Measurements from ENCODE around the gene ACAD8.
"Not testable (repeated sequence)": the region's sequence is repeated elsewhere in the genome, so short reads cannot be mapped to it uniquely, and the experiment has no call there.

DNA sequence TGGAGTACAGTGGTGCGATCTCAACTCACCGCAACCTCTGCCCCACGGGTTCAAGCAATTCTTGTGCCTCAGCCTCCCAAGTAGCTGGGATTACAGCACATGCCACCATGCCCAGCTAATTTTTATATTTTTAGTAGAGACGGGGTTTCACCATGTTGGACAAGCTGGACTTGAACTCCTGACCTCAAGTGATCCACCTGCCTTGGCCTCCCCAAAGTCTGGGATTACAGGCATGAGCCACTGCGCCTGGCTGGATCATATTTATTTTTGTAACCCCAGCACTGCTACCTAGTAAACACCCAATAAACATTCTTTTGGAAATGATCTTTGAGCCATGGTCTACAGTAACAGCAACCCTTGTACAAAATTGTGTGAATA lies 1.8 kb downstream of the ACAD8 start:
- TF ChIP-seq, protein P1, sequence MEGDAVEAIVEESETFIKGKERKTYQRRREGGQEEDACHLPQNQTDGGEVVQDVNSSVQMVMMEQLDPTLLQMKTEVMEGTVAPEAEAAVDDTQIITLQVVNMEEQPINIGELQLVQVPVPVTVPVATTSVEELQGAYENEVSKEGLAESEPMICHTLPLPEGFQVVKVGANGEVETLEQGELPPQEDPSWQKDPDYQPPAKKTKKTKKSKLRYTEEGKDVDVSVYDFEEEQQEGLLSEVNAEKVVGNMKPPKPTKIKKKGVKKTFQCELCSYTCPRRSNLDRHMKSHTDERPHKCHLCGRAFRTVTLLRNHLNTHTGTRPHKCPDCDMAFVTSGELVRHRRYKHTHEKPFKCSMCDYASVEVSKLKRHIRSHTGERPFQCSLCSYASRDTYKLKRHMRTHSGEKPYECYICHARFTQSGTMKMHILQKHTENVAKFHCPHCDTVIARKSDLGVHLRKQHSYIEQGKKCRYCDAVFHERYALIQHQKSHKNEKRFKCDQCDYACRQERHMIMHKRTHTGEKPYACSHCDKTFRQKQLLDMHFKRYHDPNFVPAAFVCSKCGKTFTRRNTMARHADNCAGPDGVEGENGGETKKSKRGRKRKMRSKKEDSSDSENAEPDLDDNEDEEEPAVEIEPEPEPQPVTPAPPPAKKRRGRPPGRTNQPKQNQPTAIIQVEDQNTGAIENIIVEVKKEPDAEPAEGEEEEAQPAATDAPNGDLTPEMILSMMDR (IDR thresholded peaks at IDR 0.05): not testable (repeated sequence)
- not testable (repeated sequence) for TF ChIP-seq POLR2A (IDR thresholded peaks at IDR 0.05)

All from right lobe of liver (tissue), 4 donors.